DOHH2 (cell line): ENCODE results near the gene GNPNAT1.

Experiments
- EZH2phosphoT487 ChIP-seq: fragments of 200-600 bp; sonication (generic); IDR thresholded peaks from 2 replicates; pipeline ENCODE4 v1.6.1; 2017; ENCODE audit warnings: borderline replicate concordance, mild to moderate bottlenecking, antibody characterized with exemption, low read length, moderate library complexity, mixed read lengths
- TF ChIP-seq, protein P1 (sequence below): fragments of 200-600 bp; sonication (generic); IDR thresholded peaks from one replicate; pipeline ENCODE4 v1.5.1; 2014; ENCODE audit warnings: antibody characterized with exemption, mild to moderate bottlenecking, low read depth, low read length; ENCODE audit not compliant: poor library complexity, severe bottlenecking

GRCh38 chr14:52806115-52806514, 14.7 kb upstream of the GNPNAT1 start:
- TF ChIP-seq, protein P1, sequence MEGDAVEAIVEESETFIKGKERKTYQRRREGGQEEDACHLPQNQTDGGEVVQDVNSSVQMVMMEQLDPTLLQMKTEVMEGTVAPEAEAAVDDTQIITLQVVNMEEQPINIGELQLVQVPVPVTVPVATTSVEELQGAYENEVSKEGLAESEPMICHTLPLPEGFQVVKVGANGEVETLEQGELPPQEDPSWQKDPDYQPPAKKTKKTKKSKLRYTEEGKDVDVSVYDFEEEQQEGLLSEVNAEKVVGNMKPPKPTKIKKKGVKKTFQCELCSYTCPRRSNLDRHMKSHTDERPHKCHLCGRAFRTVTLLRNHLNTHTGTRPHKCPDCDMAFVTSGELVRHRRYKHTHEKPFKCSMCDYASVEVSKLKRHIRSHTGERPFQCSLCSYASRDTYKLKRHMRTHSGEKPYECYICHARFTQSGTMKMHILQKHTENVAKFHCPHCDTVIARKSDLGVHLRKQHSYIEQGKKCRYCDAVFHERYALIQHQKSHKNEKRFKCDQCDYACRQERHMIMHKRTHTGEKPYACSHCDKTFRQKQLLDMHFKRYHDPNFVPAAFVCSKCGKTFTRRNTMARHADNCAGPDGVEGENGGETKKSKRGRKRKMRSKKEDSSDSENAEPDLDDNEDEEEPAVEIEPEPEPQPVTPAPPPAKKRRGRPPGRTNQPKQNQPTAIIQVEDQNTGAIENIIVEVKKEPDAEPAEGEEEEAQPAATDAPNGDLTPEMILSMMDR, result no peak
- TF ChIP-seq EZH2phosphoT487, result no peak
